Right lobe of liver (tissue), 4 donors: ENCODE data around the gene SLC51A.

ENCODE experiments used
- CTCF ChIP-seq, 4 donors: fragments of 200-600 bp in 3 of 4; fragments of 450-650 bp in 1 of 4; IDR thresholded peaks; one replicate each; pipeline versions ENCODE4 v1.5.1 to v1.8.0; 2016 to 2022; ENCODE audit warnings: antibody characterized with exemption in 4 of 4, mild to moderate bottlenecking in 2 of 4
- POLR2A ChIP-seq: fragments of 450-650 bp; IDR thresholded peaks from one replicate; pipeline ENCODE4 v1.6.1; 2017; ENCODE audit warnings: antibody characterized with exemption, mild to moderate bottlenecking
- donor health status: DM: no; HTN: no; CAD: no.
- donor health status: DM: no; HTN: no; CAD: no.
- donor health status: DM: no; HTN: yes; CAD: no.

GRCh38 chr3:196237203-196237602, 20.9 kb downstream of the SLC51A start:
- TF ChIP-seq CTCF (IDR thresholded peaks at IDR 0.05) = no peak
- no peak for TF ChIP-seq POLR2A
